Measurements from ENCODE around the gene RAVER2.
A peak's percentile ranks its signal among the peaks of the same experiment; 100 is the strongest.
"Not testable (repeated sequence)": the region's sequence is repeated elsewhere in the genome, so short reads cannot be mapped to it uniquely, and the experiment has no call there.

The RAVER2 gene, protein sequence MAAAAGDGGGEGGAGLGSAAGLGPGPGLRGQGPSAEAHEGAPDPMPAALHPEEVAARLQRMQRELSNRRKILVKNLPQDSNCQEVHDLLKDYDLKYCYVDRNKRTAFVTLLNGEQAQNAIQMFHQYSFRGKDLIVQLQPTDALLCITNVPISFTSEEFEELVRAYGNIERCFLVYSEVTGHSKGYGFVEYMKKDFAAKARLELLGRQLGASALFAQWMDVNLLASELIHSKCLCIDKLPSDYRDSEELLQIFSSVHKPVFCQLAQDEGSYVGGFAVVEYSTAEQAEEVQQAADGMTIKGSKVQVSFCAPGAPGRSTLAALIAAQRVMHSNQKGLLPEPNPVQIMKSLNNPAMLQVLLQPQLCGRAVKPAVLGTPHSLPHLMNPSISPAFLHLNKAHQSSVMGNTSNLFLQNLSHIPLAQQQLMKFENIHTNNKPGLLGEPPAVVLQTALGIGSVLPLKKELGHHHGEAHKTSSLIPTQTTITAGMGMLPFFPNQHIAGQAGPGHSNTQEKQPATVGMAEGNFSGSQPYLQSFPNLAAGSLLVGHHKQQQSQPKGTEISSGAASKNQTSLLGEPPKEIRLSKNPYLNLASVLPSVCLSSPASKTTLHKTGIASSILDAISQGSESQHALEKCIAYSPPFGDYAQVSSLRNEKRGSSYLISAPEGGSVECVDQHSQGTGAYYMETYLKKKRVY

GRCh38 chr1:64744492-64745180 is at the start of gene RAVER2:
TSS of gene RAVER2 (plus strand) at chr1:64745075. CDS start at chr1:64745173, 98 bp downstream.
- DNase-seq: peak; percentile 79

- DNase-seq: no peak
Observed at GRCh38 chr1:64696879-64697278, 48.0 kb upstream of the RAVER2 start.

DNA sequence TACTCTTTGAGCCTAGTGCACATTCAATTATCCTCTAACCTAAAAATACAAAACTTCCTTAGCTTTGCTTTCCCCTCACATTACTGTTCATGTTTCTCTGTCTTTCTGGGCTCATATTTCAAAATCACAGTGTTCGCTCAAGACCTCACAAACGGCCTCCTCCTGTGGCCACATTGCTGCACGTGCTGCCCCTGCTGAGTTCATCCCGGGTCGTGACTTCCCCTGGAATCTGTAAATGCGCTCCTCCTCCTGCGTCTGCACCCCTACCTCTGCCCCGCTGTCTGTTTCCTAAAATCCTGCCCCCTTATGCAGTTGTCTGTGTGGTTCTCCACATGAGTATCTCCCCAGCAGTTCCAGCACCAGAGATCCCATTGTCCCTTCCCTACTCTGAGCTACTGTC is 45.5 kb upstream of the RAVER2 start:
- no peak for DNase-seq

DNA sequence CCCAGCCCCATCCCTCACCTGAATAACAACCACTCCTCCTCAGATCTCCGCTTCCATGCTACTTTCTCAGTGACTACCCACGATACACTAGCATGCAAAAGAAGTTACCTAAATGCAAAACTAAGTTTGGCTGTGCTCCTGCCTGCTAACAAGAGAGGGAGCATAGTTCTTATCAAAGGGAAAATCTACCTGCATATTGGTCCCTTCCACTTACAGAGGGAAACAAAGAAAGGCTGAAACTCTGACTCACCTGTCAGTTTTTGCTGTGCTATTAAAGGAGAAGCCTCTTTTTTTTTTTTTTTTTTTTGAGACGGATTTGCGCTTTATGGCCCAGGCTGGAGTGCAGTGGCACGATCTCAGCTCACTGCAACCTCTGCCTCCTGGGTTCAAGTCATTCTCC is 43.8 kb upstream of the RAVER2 start:
- DNase-seq: no peak

- no peak for DNase-seq
Observed at GRCh38 chr1:64701886-64702285, 43.0 kb upstream of the RAVER2 start.

- DNase-seq: not testable (repeated sequence)
Observed at GRCh38 chr1:64702670-64703069, 42.2 kb upstream of the RAVER2 start.

- no peak for DNase-seq
Observed at GRCh38 chr1:64703600-64703999, 41.3 kb upstream of the RAVER2 start.

DNA sequence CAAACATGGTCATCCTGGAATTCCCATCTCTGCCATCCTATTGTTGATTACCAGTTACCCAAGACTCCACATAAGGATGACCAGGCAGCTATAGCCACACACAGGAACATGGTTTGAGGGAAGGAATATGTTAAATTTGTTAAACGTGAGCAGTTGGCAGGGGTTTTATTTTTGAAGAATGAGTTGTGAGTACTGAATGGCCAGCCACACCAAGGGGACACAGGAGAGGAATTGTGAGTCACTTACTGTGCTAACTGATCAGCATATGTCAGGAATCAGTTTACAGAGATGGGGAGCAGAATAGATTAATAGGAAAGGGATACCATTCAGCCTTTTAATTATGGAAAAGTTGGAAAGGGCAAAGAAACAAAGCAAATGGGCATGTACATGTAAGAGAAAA is 39.3 kb upstream of the RAVER2 start:
- DNase-seq: no peak

- no peak for DNase-seq
Observed at GRCh38 chr1:64711266-64711665, 33.6 kb upstream of the RAVER2 start.

DNA sequence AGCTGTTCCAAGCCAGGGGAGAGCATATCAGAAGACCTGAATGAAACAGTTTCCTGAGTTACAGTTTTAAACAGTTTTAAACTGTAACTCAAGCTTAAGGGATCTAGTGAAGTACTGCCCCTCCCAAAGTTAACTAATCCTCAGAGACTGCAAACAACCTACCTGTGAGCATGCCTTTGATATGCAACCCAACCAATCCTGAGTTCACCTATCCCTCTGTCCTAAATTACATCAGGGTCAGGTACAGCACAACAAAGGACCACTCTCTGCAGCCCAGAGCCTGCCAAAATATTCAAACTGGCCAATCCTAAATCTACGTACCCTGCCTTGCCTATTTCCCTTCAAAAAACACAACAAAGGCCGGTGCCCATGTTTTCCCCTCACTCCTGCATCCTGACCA is 32.8 kb upstream of the RAVER2 start:
- no peak for DNase-seq

GRCh38 chr1:64715186-64715585 is 29.7 kb upstream of the RAVER2 start:
- no peak for DNase-seq

GRCh38 chr1:64721135-64721534 is 23.7 kb upstream of the RAVER2 start:
- DNase-seq: no peak

DNA sequence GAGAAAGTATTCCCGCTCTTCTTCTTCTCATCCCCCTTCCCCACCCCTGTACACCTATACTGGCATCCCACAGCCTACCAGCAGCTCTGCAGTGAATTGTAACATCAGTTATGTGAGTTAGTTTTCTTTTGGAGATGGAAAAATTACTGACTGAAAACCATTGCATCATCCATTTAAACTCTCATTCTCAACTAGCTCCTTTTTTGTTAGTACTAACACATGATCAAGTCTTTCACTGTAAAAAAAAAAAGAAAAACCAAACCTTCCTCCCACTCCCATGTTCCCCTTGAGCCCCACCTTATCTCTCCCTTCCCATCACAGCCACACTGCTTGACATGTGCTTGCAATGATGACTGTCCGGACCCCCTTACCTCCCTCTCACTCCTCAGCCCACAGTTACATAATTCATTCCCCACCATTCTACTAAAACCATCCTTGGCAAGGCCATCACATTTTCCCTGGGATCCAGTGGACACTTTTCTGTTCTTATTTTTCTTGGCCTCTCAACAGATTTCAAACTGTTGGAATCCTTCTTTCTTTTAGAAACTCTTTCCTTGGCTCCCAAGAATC is 23.2 kb upstream of the RAVER2 start:
- DNase-seq: no peak

DNA sequence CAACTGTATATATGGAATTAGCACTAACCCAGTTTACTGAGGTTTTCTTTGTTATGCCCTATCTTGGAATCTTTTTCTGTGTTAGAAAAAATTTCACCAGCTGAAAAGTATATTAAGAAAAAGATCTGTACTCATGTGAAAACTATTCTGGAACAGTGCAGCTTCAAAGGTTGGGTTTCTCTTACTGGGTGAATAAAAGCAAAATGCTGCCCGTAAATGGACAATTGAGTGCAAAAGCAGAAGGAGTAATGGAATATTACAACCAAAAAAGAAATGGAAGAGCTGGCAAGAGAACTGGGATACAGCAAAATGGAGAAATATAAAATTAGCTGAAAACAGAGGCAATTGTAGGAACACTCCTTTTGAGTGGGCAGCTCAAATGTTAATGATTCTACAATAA is 17.0 kb upstream of the RAVER2 start:
- DNase-seq: no peak

DNA sequence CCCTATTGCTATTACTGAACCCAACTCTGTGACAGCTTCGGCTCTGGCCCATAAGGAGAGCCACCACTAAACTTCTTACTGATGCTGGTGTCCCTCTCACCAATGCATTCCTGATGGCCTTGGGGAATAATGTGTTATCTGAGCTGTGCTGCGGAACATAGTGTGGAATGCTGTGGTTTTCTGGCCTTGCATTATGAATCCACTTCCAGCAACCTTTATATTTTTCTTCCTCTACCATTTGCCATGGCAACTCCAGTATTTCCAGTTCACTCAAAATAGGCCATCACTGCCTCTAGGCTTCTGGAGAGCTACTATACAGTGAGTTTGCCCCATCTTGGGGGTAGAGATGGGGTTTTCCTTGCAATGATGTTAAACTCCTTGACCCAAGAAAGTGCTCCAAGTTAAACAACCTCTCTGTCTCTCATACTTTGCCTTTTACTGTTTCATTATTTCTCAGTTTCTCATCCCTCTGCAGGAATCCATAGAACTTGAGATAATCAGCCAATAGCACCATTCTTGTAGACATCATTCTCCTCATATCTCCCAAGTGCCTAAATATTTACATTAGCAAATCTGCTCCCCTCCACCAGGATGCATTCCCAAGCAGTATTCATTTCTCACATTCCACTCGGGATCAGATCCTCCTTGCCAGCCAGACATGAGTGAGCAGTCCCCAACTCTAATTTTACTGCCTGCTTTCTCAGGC is 11.1 kb upstream of the RAVER2 start:
- DNase-seq: no peak

DNA sequence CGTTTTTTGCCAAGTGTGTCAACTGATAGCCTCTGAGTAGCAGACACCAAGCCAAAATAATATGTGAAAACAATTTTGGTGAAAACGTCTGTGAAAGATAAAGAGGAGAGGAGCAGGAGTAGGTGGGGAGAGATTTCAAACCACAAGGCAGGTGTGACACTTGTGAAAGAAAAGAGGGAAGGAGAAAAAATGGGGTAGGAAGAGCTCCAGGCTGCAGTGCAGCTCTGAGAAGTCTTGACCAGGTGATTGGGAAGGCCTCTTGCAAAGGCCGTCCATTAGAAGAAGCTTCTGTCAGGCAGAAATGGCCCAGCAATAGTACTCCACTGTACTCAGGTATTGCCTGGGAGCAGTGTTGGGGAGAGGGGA is 10.6 kb upstream of the RAVER2 start:
- no peak for DNase-seq

DNA sequence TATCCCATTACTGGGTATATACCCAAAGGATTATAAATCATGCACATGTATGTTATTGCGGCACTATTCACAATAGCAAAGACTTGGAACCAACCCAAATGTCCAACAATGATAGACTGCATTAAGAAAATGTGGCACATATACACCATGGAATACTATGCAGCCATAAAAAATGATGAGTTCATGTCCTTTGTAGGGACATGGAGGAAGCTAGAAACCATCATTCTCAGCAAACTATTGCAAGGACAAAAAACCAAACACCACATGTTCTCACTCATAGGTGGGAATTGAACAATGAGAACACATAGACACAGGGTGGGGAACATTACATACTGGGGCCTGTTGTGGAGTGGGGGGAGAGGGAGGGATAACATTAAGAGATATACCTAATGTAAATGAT is 4.2 kb upstream of the RAVER2 start:
- DNase-seq: not testable (repeated sequence)

GRCh38 chr1:64743954-64744491 is 852 bp upstream of the RAVER2 start:
- DNase-seq: peak; percentile 63

- peak; percentile 53 for DNase-seq
Observed at GRCh38 chr1:64745181-64745985, 508 bp downstream of the RAVER2 start.

GRCh38 chr1:64745986-64746940 is 1.4 kb downstream of the RAVER2 start:
- peak; percentile 71 for DNase-seq

Data from NCI-H2171 treated with DMSO at 0.1 percent for 48 hours (cell line).